Measurements from ENCODE around the gene ZNF385A. TPM values are rescaled to one million over a fixed set of nuclear protein-coding genes. Genes with fewer than 3 reads are reported as not detected.

ZNF385A gene
- total and polyA plus RNA-seq, 2 donors (not counting 3 experiments of a cell fraction or from before 2014, with no cell fraction given), result 1.6 to 7.9 TPM

GRCh38 chr12:54363047-54363446, 21.5 kb downstream of the ZNF385A start:
- H4K20me1 ChIP-seq (replicated peaks; ENCODE audit: control insufficient read depth, extremely low read depth, insufficient read depth, low read length), result no peaks in the 10 kb centered on the region
- H3K27me3 ChIP-seq (ENCODE audit: control insufficient read depth in 2 of 2, insufficient read depth in 2 of 2, low read length in 2 of 2), result no peaks in the 10 kb centered on the region
- POLR2A ChIA-PET, result no interaction called here
- BruUV-seq (replicated peaks), result no TSS peak
- no peak overlapping the region for H3K4me2 ChIP-seq (ENCODE audit: insufficient read depth, low read length)
- no peaks in the 10 kb centered on the region for H3K9me1 ChIP-seq (replicated peaks; ENCODE audit: control insufficient read depth, extremely low read depth, insufficient read depth, low read length)
- H3K4me1 ChIP-seq (ENCODE audit: control insufficient read depth, extremely low read depth, insufficient read depth, low read length), result peaks cover 27% of the 10 kb centered on the region
- DNase-seq (ENCODE audit: low read depth, low spot score) (no peak), FAIRE-seq (no peak)
- intact Hi-C loops (cut with micrococcal nuclease) (loop anchor here (10.0 kb wide), 1 partner anchor 358 kb away; the partner anchor contains the start of genes HOXC8 and HOXC9), dilution Hi-C loops (cut with MboI; ENCODE audit: extremely low pct_ligation_motif_present, low sequenced_read_pairs) (no loop called here)
- no peak for TF ChIP-seq FOS (IDR thresholded peaks at IDR 0.05; ENCODE audit: borderline replicate concordance, insufficient read depth, low read length)
- no peak for TF ChIP-seq POLR2A (IDR thresholded peaks at IDR 0.05; ENCODE audit: low read depth, low read length)
- TF ChIP-seq GATA2 (IDR thresholded peaks at IDR 0.05; ENCODE audit: insufficient read depth, insufficient read length, low read depth, low read length), result no peak
- no peak for TF ChIP-seq CTCF (IDR thresholded peaks at IDR 0.05; ENCODE audit: extremely low read depth in 1 of 2, insufficient read depth in 1 of 2, low read depth in 1 of 2, low read length in 2 of 2)
- no peak for TF ChIP-seq EZH2 (IDR thresholded peaks at IDR 0.05; ENCODE audit: borderline replicate concordance, low read depth, low read length, severe bottlenecking)
- no peak for TF ChIP-seq JUN (IDR thresholded peaks at IDR 0.05; ENCODE audit: borderline replicate concordance, insufficient read depth, insufficient read length, low read depth)
- TF ChIP-seq POLR2AphosphoS5 (IDR thresholded peaks at IDR 0.05; ENCODE audit: insufficient read depth, low read depth, low read length), result no peak
- TF ChIP-seq MYC (IDR thresholded peaks at IDR 0.05; ENCODE audit: low read depth, low read length), result no peak
- no peak for TF ChIP-seq MAX (IDR thresholded peaks at IDR 0.05; ENCODE audit: insufficient read depth, insufficient read length)
- H3K9ac ChIP-seq (replicated peaks; ENCODE audit: extremely low read depth, insufficient read depth, low read length), result no peak overlapping the region
- no peaks in the 10 kb centered on the region for H3K36me3 ChIP-seq (ENCODE audit: control insufficient read depth in 2 of 2, extremely low read depth in 1 of 2, insufficient read depth in 2 of 2, low read length in 2 of 2)
- no peaks in the 10 kb centered on the region for H3K79me2 ChIP-seq (ENCODE audit: control insufficient read depth, insufficient read depth, low read length)
- no peaks in the 10 kb centered on the region for H3K9me3 ChIP-seq (replicated peaks; ENCODE audit: control insufficient read depth, insufficient read depth, low read length)
- no peak overlapping the region for H3K4me3 ChIP-seq (replicated peaks in 1 of 3; ENCODE audit: insufficient read depth in 1 of 3, low read depth in 1 of 3, low read length in 3 of 3)
- no peak overlapping the region for H2AFZ ChIP-seq (ENCODE audit: low read depth, low read length)
- H3K27ac ChIP-seq (ENCODE audit: insufficient read depth, low read depth, low read length), result no peak overlapping the region
- CTCF ChIA-PET, result interaction anchor here (0.6 to 7.8 kb wide), 7 partner anchors 16 to 148 kb away, joined by 3 to 61 read pairs (median 5); partner anchors contain the start of gene COPZ1

Measured in endothelial cell of umbilical vein (primary cell).